ENCODE data around the gene PSMG2.

DNA sequence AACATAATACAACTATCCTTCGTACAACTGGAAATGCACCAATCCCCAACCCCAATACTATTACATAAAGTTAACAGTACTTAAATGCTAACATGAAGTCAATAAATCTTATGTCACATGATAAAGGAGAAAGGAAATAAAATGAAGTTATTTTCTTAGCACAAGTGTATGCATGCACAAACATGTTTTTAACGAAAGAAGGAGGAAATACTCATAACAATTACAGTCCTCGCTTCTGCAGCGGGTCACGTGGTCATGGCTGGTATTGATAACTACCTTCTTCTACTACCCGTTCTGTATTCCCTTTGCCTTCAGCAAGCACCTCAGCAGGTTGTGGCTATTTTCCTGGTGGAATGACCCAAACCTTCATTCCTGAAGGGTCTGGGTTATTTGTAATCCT, 51.7 kb downstream of the PSMG2 start:
- TF ChIP-seq, protein P1, sequence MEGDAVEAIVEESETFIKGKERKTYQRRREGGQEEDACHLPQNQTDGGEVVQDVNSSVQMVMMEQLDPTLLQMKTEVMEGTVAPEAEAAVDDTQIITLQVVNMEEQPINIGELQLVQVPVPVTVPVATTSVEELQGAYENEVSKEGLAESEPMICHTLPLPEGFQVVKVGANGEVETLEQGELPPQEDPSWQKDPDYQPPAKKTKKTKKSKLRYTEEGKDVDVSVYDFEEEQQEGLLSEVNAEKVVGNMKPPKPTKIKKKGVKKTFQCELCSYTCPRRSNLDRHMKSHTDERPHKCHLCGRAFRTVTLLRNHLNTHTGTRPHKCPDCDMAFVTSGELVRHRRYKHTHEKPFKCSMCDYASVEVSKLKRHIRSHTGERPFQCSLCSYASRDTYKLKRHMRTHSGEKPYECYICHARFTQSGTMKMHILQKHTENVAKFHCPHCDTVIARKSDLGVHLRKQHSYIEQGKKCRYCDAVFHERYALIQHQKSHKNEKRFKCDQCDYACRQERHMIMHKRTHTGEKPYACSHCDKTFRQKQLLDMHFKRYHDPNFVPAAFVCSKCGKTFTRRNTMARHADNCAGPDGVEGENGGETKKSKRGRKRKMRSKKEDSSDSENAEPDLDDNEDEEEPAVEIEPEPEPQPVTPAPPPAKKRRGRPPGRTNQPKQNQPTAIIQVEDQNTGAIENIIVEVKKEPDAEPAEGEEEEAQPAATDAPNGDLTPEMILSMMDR (IDR thresholded peaks at IDR 0.05): no peak
- no peak for TF ChIP-seq ZFX (IDR thresholded peaks at IDR 0.05; ENCODE audit: borderline replicate concordance)

All from 22Rv1 (cell line).